ENCODE measurements around the gene CKS2.
"Not testable (repeated sequence)": the region's sequence is repeated elsewhere in the genome, so short reads cannot be mapped to it uniquely, and the experiment has no call there.

Gene CKS2
- 8.3 to 17.4 (median 10.8) reads per million in 3 donors for total RNA-seq

DNA sequence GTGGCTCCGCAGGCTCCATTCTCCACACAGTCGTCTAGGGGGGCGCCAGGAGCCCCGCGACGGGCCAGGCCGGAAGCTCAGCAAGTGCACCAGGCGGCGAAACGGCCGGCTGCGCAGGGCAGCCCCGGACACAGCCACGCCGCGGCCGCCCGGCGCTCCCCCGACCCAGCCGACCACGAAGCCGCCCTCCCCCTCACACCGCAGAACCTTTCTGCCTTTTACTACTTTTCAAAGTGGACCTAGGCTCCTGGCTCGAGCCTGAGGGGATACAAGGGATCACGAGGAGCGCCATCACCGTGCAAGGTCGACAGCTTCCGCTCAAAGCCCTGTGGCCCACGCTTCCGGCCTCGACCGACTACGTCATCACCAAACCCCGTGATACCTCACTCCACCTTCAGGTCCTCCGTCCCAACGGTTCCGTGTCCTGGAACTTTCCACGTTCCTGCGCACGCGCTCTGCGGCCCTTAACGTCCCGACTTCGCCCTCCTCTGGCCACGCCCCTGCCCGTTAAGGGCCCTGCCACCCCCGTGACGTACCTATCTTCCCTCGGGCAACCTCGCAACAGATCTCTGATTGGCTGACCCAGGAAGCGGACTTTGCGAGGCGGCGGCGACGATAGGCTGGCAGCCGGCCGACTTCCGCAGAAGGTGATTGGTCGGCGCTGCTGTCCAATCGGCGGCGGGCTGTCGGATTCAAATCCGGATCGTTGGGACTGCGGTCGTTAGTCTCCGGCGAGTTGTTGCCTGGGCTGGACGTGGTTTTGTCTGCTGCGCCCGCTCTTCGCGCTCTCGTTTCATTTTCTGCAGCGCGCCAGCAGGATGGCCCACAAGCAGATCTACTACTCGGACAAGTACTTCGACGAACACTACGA is at the start of gene CKS2:
Gene CKS2 (plus strand): TSS at position 721 of the 871 bp plus-strand sequence. CDS start 98 bp downstream, at position 819.
- H3K4me3 ChIP-seq (ENCODE audit: insufficient read depth, low read depth, low read length, poor library complexity, severe bottlenecking) = peak within 1 kb of the TSS; percentile 72

DNA sequence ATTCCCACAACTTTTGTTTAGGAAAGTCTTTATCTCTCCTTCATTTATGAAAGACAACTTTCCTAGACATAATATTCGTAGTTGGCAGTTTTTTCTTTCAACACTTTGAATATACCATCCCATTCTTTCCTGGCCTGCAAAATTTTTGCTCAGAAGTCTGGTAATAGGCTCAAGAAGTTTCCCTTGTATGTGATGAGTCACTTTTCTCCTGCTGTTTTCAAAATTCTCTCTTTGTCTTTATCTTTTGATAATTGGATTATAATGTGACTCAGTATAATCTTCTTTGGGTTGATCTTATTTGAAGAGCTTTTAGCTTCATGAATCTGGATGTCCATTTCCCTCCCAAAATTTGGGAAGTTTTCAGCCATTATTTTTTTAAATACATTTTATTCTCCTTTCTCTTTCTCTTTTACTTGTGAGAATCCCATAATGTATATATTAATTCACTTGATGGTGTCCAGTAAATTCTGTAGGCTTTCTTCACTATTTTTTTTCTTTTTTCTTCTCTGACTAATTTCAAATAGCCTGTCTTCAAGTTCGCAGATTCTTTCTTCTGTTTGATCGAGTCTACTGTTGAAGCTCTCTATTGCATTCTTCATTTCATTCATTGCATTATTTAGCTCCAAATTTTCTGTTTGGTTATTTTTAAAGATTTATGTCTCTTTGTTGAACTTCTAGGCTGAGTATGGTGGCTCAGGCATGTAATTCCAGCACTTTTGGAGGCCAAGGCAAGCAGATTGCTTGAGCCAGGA is 37.3 kb upstream of the CKS2 start:
- no peaks in the 10 kb centered on the region for H3K36me3 ChIP-seq (ENCODE audit: control insufficient read depth, insufficient read depth, low read length)
- no peak overlapping the region for H3K4me3 ChIP-seq (ENCODE audit: insufficient read depth, low read depth, low read length, poor library complexity, severe bottlenecking)

More for the DNA sequence above, at the start of gene CKS2:
- Histone ChIP-seq H3K27ac (ENCODE audit: insufficient read depth, low read length, poor library complexity, severe bottlenecking) (peak within 1 kb of the TSS; percentile 99), H3K9me3 (ENCODE audit: control insufficient read depth, low read length) (no peaks in the 10 kb centered on the region), H3K4me1 (ENCODE audit: control insufficient read depth, insufficient read depth, low read length, poor library complexity, severe bottlenecking) (peaks cover 22% of the 10 kb centered on the region), H3K36me3 (ENCODE audit: control insufficient read depth, insufficient read depth, low read length) (no peaks in the 10 kb centered on the region), H3K27me3 (replicated peaks; ENCODE audit: control insufficient read depth, insufficient read depth, low read length, poor library complexity, severe bottlenecking) (no peaks in the 10 kb centered on the region)
- DNase-seq = peak; percentile 100

DNA sequence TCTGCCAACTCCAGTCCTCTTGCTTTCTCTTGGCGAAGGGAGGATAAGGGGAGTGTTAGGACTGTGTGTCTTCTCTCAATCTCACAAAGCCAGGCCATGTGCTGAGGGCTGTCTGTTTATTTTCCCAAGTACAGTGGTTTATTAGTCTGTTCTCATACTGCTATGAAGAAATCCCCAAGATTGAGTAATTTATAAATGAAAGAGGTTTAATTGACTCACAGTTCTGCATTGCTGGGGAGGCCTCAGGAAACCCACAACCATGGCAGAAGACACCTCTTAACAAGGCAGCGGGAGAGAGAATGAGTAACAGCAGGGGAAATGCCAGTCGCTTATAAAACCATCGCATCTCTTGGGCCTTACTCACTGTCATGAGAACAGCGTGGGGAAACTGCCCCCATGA is 36.2 kb upstream of the CKS2 start:
- H3K9me3 ChIP-seq (ENCODE audit: control insufficient read depth, low read length) = peaks cover 3% of the 10 kb centered on the region
- H3K27me3 ChIP-seq (replicated peaks; ENCODE audit: control insufficient read depth, insufficient read depth, low read length, poor library complexity, severe bottlenecking) = no peaks in the 10 kb centered on the region
- DNase-seq = no peak
- H3K36me3 ChIP-seq (ENCODE audit: control insufficient read depth, insufficient read depth, low read length) = no peaks in the 10 kb centered on the region
- no peak overlapping the region for H3K4me3 ChIP-seq (ENCODE audit: insufficient read depth, low read depth, low read length, poor library complexity, severe bottlenecking)
- H3K27ac ChIP-seq (ENCODE audit: insufficient read depth, low read length, poor library complexity, severe bottlenecking) = no peak overlapping the region
- peaks cover 6% of the 10 kb centered on the region for H3K4me1 ChIP-seq (ENCODE audit: control insufficient read depth, insufficient read depth, low read length, poor library complexity, severe bottlenecking)

More for the DNA sequence above, 37.3 kb upstream of the CKS2 start:
- DNase-seq = no peak
- H3K27me3 ChIP-seq (replicated peaks; ENCODE audit: control insufficient read depth, insufficient read depth, low read length, poor library complexity, severe bottlenecking) = no peaks in the 10 kb centered on the region
- peaks cover 3% of the 10 kb centered on the region for H3K9me3 ChIP-seq (ENCODE audit: control insufficient read depth, low read length)
- H3K27ac ChIP-seq (ENCODE audit: insufficient read depth, low read length, poor library complexity, severe bottlenecking) = no peak overlapping the region
- no peaks in the 10 kb centered on the region for H3K4me1 ChIP-seq (ENCODE audit: control insufficient read depth, insufficient read depth, low read length, poor library complexity, severe bottlenecking)

DNA sequence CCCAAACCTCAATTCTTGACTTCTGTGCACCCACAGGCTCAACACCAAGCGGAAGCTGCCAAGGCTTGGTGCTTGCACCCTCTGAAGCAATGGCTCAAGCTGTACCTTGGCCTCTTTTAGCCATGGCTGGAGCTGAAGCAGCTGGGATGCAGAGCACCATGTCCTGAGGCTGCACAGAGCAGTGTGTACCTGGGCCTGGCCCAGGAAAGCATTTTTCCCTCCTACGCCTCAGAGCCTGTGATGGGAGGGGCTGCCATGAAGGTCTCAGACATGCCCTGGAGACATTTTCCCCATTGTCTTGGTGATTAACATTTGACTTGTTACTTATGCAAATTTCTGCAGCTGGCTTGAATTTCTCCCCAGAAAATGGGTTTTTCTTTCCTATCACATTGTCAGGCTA is 35.0 kb upstream of the CKS2 start:
- H3K27ac ChIP-seq (ENCODE audit: insufficient read depth, low read length, poor library complexity, severe bottlenecking); H3K9me3 ChIP-seq (ENCODE audit: control insufficient read depth, low read length); H3K36me3 ChIP-seq (ENCODE audit: control insufficient read depth, insufficient read depth, low read length); H3K27me3 ChIP-seq (replicated peaks; ENCODE audit: control insufficient read depth, insufficient read depth, low read length, poor library complexity, severe bottlenecking); H3K4me3 ChIP-seq (ENCODE audit: insufficient read depth, low read depth, low read length, poor library complexity, severe bottlenecking); DNase-seq; H3K4me1 ChIP-seq (ENCODE audit: control insufficient read depth, insufficient read depth, low read length, poor library complexity, severe bottlenecking): not testable (repeated sequence)

DNA sequence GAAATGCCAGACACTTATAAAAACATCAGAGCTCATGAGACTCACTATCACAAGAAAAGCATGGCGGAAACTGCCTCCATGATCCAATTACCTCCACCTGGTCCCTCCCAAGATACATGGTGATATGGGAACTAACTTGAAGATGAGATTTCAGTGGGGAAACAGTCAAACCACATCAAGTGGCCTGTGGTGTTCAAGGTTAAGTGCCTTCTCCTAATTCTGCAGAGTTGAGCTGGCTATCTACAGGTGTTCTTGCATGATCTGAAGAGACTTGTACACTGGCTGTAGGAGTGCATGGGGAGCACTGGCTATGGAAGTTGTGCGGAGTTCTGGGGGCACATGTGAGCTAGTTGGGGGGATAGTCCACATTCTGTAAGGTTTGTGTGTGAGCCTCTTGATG is 34.0 kb upstream of the CKS2 start:
- H3K36me3 ChIP-seq (ENCODE audit: control insufficient read depth, insufficient read depth, low read length) = no peaks in the 10 kb centered on the region
- peaks cover 6% of the 10 kb centered on the region for H3K4me1 ChIP-seq (ENCODE audit: control insufficient read depth, insufficient read depth, low read length, poor library complexity, severe bottlenecking)
- no peaks in the 10 kb centered on the region for H3K27me3 ChIP-seq (replicated peaks; ENCODE audit: control insufficient read depth, insufficient read depth, low read length, poor library complexity, severe bottlenecking)
- DNase-seq = no peak
- H3K9me3 ChIP-seq (ENCODE audit: control insufficient read depth, low read length) = peaks cover 3% of the 10 kb centered on the region
- H3K27ac ChIP-seq (ENCODE audit: insufficient read depth, low read length, poor library complexity, severe bottlenecking) = no peak overlapping the region
- H3K4me3 ChIP-seq (ENCODE audit: insufficient read depth, low read depth, low read length, poor library complexity, severe bottlenecking) = no peak overlapping the region

DNA sequence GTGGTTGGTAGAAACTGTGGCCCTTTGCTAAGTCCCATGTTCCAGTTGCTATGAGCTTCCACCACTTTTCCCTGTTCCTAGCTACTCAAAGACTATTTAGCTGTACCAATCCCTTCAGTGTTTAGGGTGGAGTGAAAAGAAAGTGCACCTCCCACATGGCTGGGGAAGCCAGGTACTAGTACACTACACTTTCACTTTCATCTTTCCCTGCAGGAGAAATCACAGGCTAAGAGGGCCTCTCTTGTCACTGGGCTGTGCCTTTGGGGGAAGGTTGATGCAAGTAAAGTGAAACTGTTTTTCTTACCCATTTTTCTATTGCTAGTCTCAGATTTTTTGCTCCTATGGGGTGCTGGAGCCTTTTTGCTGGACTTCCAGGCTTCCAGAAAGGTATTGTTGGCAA is 33.5 kb upstream of the CKS2 start:
- no peak overlapping the region for H3K27ac ChIP-seq (ENCODE audit: insufficient read depth, low read length, poor library complexity, severe bottlenecking)
- no peaks in the 10 kb centered on the region for H3K36me3 ChIP-seq (ENCODE audit: control insufficient read depth, insufficient read depth, low read length)
- no peaks in the 10 kb centered on the region for H3K27me3 ChIP-seq (replicated peaks; ENCODE audit: control insufficient read depth, insufficient read depth, low read length, poor library complexity, severe bottlenecking)
- H3K4me1 ChIP-seq (ENCODE audit: control insufficient read depth, insufficient read depth, low read length, poor library complexity, severe bottlenecking) = peaks cover 6% of the 10 kb centered on the region
- H3K9me3 ChIP-seq (ENCODE audit: control insufficient read depth, low read length) = peaks cover 3% of the 10 kb centered on the region
- no peak for DNase-seq
- no peak overlapping the region for H3K4me3 ChIP-seq (ENCODE audit: insufficient read depth, low read depth, low read length, poor library complexity, severe bottlenecking)

DNA sequence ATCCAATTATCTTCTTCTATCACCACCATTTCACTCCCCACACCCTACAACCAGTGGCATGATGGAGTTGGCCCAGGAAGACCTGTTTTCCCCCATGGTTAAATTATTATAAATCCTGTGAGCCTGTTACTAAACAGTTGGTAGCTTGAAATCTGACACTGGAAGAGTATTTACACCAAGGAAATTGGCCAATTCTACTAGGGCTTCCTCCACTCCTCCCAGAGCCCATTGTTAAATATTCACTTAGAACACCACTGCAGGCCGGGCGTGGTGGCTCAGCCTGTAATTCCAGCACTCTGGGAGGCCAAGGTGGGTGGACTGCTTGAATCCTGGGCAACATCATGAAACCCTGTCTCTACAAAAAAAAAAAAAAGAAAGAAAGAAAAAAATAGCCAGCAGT is 32.4 kb upstream of the CKS2 start:
- no peaks in the 10 kb centered on the region for H3K27me3 ChIP-seq (replicated peaks; ENCODE audit: control insufficient read depth, insufficient read depth, low read length, poor library complexity, severe bottlenecking)
- H3K36me3 ChIP-seq (ENCODE audit: control insufficient read depth, insufficient read depth, low read length) = no peaks in the 10 kb centered on the region
- peaks cover 3% of the 10 kb centered on the region for H3K9me3 ChIP-seq (ENCODE audit: control insufficient read depth, low read length)
- H3K27ac ChIP-seq (ENCODE audit: insufficient read depth, low read length, poor library complexity, severe bottlenecking) = no peak overlapping the region
- DNase-seq = no peak
- no peak overlapping the region for H3K4me3 ChIP-seq (ENCODE audit: insufficient read depth, low read depth, low read length, poor library complexity, severe bottlenecking)
- H3K4me1 ChIP-seq (ENCODE audit: control insufficient read depth, insufficient read depth, low read length, poor library complexity, severe bottlenecking) = peaks cover 6% of the 10 kb centered on the region

DNA sequence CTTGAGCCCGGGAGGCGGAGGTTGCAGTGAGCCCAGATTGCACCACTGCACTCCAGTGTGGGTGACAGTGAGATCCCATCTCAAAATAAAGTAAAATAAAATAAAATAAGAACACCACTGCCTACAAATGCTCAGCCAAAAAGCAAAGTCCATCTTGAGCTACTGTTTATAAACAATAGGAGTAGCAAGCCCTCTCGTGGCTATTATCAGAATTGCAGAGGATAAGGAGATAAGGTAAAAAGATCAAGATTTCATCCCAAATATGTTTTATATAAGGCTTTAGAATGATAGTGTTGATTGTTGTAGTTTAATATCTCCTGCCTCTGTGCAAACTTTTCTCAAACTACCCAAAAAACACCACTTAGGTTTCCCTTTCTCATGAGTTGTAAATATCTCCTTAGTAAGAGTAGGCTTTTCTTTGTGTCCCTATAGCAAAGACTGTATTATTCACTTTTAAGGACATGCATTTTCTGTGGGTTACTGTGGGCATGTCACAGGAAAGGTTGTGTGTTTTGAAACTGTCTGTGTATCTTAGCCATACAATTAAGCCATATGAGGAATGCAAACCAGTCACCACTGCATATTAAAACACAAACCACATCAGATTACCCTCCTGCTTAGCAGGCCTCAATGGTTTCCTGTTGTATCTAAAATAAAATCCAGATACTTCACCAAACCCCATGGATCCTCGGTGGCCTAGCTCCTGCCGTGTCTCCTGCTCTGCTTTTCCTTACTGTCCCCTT is 31.8 kb upstream of the CKS2 start:
- Histone ChIP-seq H3K27ac (ENCODE audit: insufficient read depth, low read length, poor library complexity, severe bottlenecking) (no peak overlapping the region), H3K27me3 (replicated peaks; ENCODE audit: control insufficient read depth, insufficient read depth, low read length, poor library complexity, severe bottlenecking) (no peaks in the 10 kb centered on the region), H3K9me3 (ENCODE audit: control insufficient read depth, low read length) (peaks cover 3% of the 10 kb centered on the region), H3K36me3 (ENCODE audit: control insufficient read depth, insufficient read depth, low read length) (no peaks in the 10 kb centered on the region), H3K4me3 (ENCODE audit: insufficient read depth, low read depth, low read length, poor library complexity, severe bottlenecking) (no peak overlapping the region), H3K4me1 (ENCODE audit: control insufficient read depth, insufficient read depth, low read length, poor library complexity, severe bottlenecking) (peaks cover 6% of the 10 kb centered on the region)
- DNase-seq = no peak

DNA sequence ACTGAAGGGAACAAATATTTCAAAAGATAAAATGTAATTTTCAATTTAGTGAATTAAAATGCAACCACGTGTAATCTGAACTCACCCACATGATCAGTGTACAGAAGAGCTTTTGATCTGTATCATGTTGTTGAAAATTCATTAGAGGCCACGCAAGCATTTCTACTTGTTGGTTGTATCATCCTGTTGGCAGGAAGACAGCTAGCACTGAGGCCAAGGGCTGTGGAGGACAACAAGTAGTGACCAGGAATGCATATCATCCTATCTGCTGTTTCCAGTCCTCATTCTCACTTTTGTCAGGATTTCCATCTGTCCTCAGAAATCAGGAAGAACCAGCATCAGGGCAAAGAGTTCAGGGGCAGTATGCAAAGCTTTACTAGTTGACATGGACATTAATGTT is 29.9 kb upstream of the CKS2 start:
- peaks cover 6% of the 10 kb centered on the region for H3K4me1 ChIP-seq (ENCODE audit: control insufficient read depth, insufficient read depth, low read length, poor library complexity, severe bottlenecking)
- H3K27ac ChIP-seq (ENCODE audit: insufficient read depth, low read length, poor library complexity, severe bottlenecking) = no peak overlapping the region
- DNase-seq = no peak
- no peaks in the 10 kb centered on the region for H3K9me3 ChIP-seq (ENCODE audit: control insufficient read depth, low read length)
- no peak overlapping the region for H3K4me3 ChIP-seq (ENCODE audit: insufficient read depth, low read depth, low read length, poor library complexity, severe bottlenecking)
- H3K27me3 ChIP-seq (replicated peaks; ENCODE audit: control insufficient read depth, insufficient read depth, low read length, poor library complexity, severe bottlenecking) = no peaks in the 10 kb centered on the region
- H3K36me3 ChIP-seq (ENCODE audit: control insufficient read depth, insufficient read depth, low read length) = no peaks in the 10 kb centered on the region
